Right cardiac atrium (tissue), 5 donors: ENCODE measurements around the gene DHX8. TPM values are rescaled to one million over a fixed set of nuclear protein-coding genes. Genes with fewer than 3 reads are reported as not detected.

Source experiments
- ATAC-seq, 2 donors: fragments of 200-7000 bp; cut with Tn5 transposase; one replicate each; pipeline versions ENCODE4 v1.8.0 to v1.9.1; 2020; ENCODE audit warnings: moderate library complexity in 2 of 2, mild to moderate bottlenecking in 1 of 2
- DNase-seq, 3 donors: peaks; one replicate each; pipeline ENCODE4 v3.0.0-alpha.2; 2020
- H3K27ac ChIP-seq: one replicate; pipeline ENCODE4 v1.5.1; 2013; ENCODE audit warnings: mild to moderate bottlenecking, low read length, control low read depth, moderate library complexity
- H3K27me3 ChIP-seq: one replicate; pipeline ENCODE4 v1.6.1; 2013; ENCODE audit not compliant: control insufficient read depth, insufficient read depth
- H3K4me1 ChIP-seq: one replicate; pipeline ENCODE4 v1.6.1; 2013; ENCODE audit warnings: low read length; ENCODE audit not compliant: control insufficient read depth, insufficient read depth
- H3K4me3 ChIP-seq: one replicate; pipeline ENCODE4 v1.5.1; 2013; ENCODE audit warnings: low read length, control low read depth
- H3K9me3 ChIP-seq: one replicate; pipeline ENCODE4 v1.6.1; 2013; ENCODE audit warnings: low read length; ENCODE audit not compliant: control insufficient read depth
- WGBS: extraction: QIAGEN DNeasy Blood & Tissue Kit; methylation state at CpG from one replicate; pipeline ENCODE4 v1.1.7; 2013; 5-methylcytosine and 5-hydroxymethylcytosine counted together
- intact Hi-C, 4 donors: fragments of 100-400 bp; cut with DNase I; formaldehyde crosslinking; loops; one replicate each; pipeline versions ENCODE4 v1.11.0 to v1.14.0; 2022 to 2023
- long read RNA-seq, 4 donors: library from polyadenylated mRNA; unstranded; transcript quantifications; one replicate each; pipeline ENCODE4 v2.0.0, GENCODE V29; 2020 to 2021
- polyA plus RNA-seq: library from polyadenylated mRNA; stranded (reverse); fragments of 200-250 nt; gene quantifications from one replicate; pipeline ENCODE4 v1.2.3, GENCODE V29; 2013
- total RNA-seq, 4 donors: library from RNA; stranded (reverse); fragmentation: NEBNext Ultra II Directional; extraction: Animal tissue kit (Norgen Biotek cat#: 25700); gene quantifications; one replicate each; pipeline ENCODE4 v1.2.1, GENCODE V29; 2021
- donor health status: healthy with polysubstance abuse.
- donor health status: DM: no; HTN: yes; CAD: no.
- donor health status: DM: no; HTN: no; CAD: no.
- donor health status: DM: no; HTN: yes; CAD: no; lungs with severe emphysema.
- donor health status: DM: yes; HTN: yes; CAD: no.

The DHX8 gene
- total RNA-seq = 10 to 100 TPM; 23.1 to 38.8 (median 29.2) TPM
- 12.8 TPM for polyA plus RNA-seq
- long read RNA-seq, donor 1, full-length matches to known transcripts = 15 of 29 reads
- long read RNA-seq, donor 1, partial matches to known transcripts = 3 of 29 reads
- long read RNA-seq, donor 1, other reads (novel, unspliced or antisense) = 11 of 29 reads
- long read RNA-seq, donor 2, full-length matches to known transcripts = 11 of 16 reads
- long read RNA-seq, donor 2, partial matches to known transcripts = 1 of 16 reads
- long read RNA-seq, donor 2, other reads (novel, unspliced or antisense) = 4 of 16 reads
- long read RNA-seq, donor 3, full-length matches to known transcripts = 31 of 54 reads
- long read RNA-seq, donor 3, partial matches to known transcripts = 3 of 54 reads
- long read RNA-seq, donor 3, other reads (novel, unspliced or antisense) = 20 of 54 reads
- long read RNA-seq, donor 4, full-length matches to known transcripts = 13 of 17 reads
- long read RNA-seq, donor 4, partial matches to known transcripts = 1 of 17 reads
- long read RNA-seq, donor 4, other reads (novel, unspliced or antisense) = 3 of 17 reads

GRCh38 chr17:43483674-43484551 lies at the start of gene DHX8:
DHX8 (plus strand) TSS chr17:43483975; CDS start chr17:43484038, 63 bp downstream.
- Histone ChIP-seq H3K9me3 (no peaks in the 10 kb centered on the region), H3K27me3 (no peaks in the 10 kb centered on the region), H3K4me3 (peak within 1 kb of the TSS; percentile 97), H3K27ac (peak within 1 kb of the TSS; percentile 76), H3K4me1 (no peaks in the 10 kb centered on the region)
- intact Hi-C loops = loop anchor here (1.0 to 2.0 kb wide), 2 partner anchors 89 to 90 kb away; no protein-coding TSS in a partner anchor
- WGBS = under 1% methylated on average over 51 of the region's 51 CpGs
- DNase-seq (peak; percentile 97 to 99 (median 99)), ATAC-seq (peak; percentile 98 to 99)

- Histone ChIP-seq H3K4me1 (no peaks in the 10 kb centered on the region), H3K27me3 (no peaks in the 10 kb centered on the region), H3K27ac (no peak overlapping the region), H3K9me3 (no peaks in the 10 kb centered on the region), H3K4me3 (no peak overlapping the region)
- 95% methylated on average over 4 of the region's 4 CpGs for WGBS
- no peak for ATAC-seq
- DNase-seq = no peak
- intact Hi-C loops = no loop called here
Observed at GRCh38 chr17:43434902-43435319, 48.9 kb upstream of the DHX8 start.

GRCh38 chr17:43437756-43438155 lies 46.0 kb upstream of the DHX8 start:
- no peaks in the 10 kb centered on the region for H3K9me3 ChIP-seq
- no peak for DNase-seq
- H3K27ac ChIP-seq = no peak overlapping the region
- no peaks in the 10 kb centered on the region for H3K27me3 ChIP-seq
- H3K4me3 ChIP-seq = no peak overlapping the region
- 75% methylated on average over 1 of the region's 1 CpG for WGBS
- no peak for ATAC-seq
- H3K4me1 ChIP-seq = no peaks in the 10 kb centered on the region
- intact Hi-C loops = no loop called here

GRCh38 chr17:43438626-43439025 lies 45.1 kb upstream of the DHX8 start:
- Histone ChIP-seq H3K27me3 (no peaks in the 10 kb centered on the region), H3K4me3 (no peak overlapping the region), H3K9me3 (no peaks in the 10 kb centered on the region), H3K4me1 (no peaks in the 10 kb centered on the region), H3K27ac (no peak overlapping the region)
- 63% methylated on average over 5 of the region's 5 CpGs for WGBS
- intact Hi-C loops = no loop called here
- ATAC-seq = no peak
- no peak for DNase-seq

- no peak overlapping the region for H3K4me3 ChIP-seq
- intact Hi-C loops = no loop called here
- WGBS = 67% methylated on average over 1 of the region's 1 CpG
- no peak for ATAC-seq
- H3K27ac ChIP-seq = no peak overlapping the region
- no peak for DNase-seq
- no peaks in the 10 kb centered on the region for H3K9me3 ChIP-seq
- H3K27me3 ChIP-seq = no peaks in the 10 kb centered on the region
- H3K4me1 ChIP-seq = no peaks in the 10 kb centered on the region
Observed at GRCh38 chr17:43439041-43439440, 44.7 kb upstream of the DHX8 start.

- intact Hi-C loops = no loop called here
- 74% methylated on average over 2 of the region's 2 CpGs for WGBS
- no peaks in the 10 kb centered on the region for H3K9me3 ChIP-seq
- no peaks in the 10 kb centered on the region for H3K4me1 ChIP-seq
- H3K27ac ChIP-seq = no peak overlapping the region
- DNase-seq (no peak), ATAC-seq (peak; percentile 56 to 58)
- H3K4me3 ChIP-seq = no peak overlapping the region
- no peaks in the 10 kb centered on the region for H3K27me3 ChIP-seq
Observed at GRCh38 chr17:43442711-43443110, 41.1 kb upstream of the DHX8 start.

GRCh38 chr17:43443381-43443780 lies 40.4 kb upstream of the DHX8 start:
- Histone ChIP-seq H3K4me3 (no peak overlapping the region), H3K9me3 (no peaks in the 10 kb centered on the region), H3K4me1 (no peaks in the 10 kb centered on the region), H3K27ac (no peak overlapping the region), H3K27me3 (no peaks in the 10 kb centered on the region)
- intact Hi-C loops = no loop called here
- DNase-seq (no peak), ATAC-seq (no peak)
- WGBS = 93% methylated on average over 3 of the region's 3 CpGs

GRCh38 chr17:43444223-43445008 lies 39.4 kb upstream of the DHX8 start:
- DNase-seq = no peak
- Histone ChIP-seq H3K4me3 (no peak overlapping the region), H3K27ac (no peak overlapping the region), H3K4me1 (no peaks in the 10 kb centered on the region), H3K27me3 (no peaks in the 10 kb centered on the region), H3K9me3 (no peaks in the 10 kb centered on the region)
- intact Hi-C loops = no loop called here
- 83% methylated on average over 8 of the region's 8 CpGs for WGBS
- no peak for ATAC-seq

GRCh38 chr17:43445009-43445589 lies 38.7 kb upstream of the DHX8 start:
- peaks cover 2% of the 10 kb centered on the region for H3K4me1 ChIP-seq
- WGBS = 89% methylated on average over 5 of the region's 5 CpGs
- H3K27ac ChIP-seq = no peak overlapping the region
- ATAC-seq = no peak
- H3K27me3 ChIP-seq = no peaks in the 10 kb centered on the region
- H3K4me3 ChIP-seq = no peak overlapping the region
- intact Hi-C loops = no loop called here
- no peak for DNase-seq
- H3K9me3 ChIP-seq = no peaks in the 10 kb centered on the region

- WGBS = 94% methylated on average over 5 of the region's 5 CpGs
Observed at GRCh38 chr17:43446773-43447172, 37.0 kb upstream of the DHX8 start.

More at GRCh38 chr17:43446773-43447172, 37.0 kb upstream of the DHX8 start:
- H3K27me3 ChIP-seq = no peaks in the 10 kb centered on the region
- no peak for DNase-seq
- H3K4me1 ChIP-seq = peaks cover 2% of the 10 kb centered on the region
- no peak for ATAC-seq
- H3K4me3 ChIP-seq = no peak overlapping the region
- no peaks in the 10 kb centered on the region for H3K9me3 ChIP-seq
- intact Hi-C loops = no loop called here
- H3K27ac ChIP-seq = no peak overlapping the region
